Endothelial cell (in vitro differentiated cells): ENCODE results near the gene FHL3. TPM values are rescaled to one million over a fixed set of nuclear protein-coding genes. Genes with fewer than 3 reads are reported as not detected.

ENCODE experiments used
- DNase-seq: peaks from one replicate; pipeline ENCODE4 v3.0.0; 2021; ENCODE audit warnings: low spot score
- H3K27ac Mint-ChIP-seq: one replicate; pipeline ENCODE4 v1.8.0; 2021; ENCODE audit warnings: mixed read lengths, inconsistent platforms; ENCODE audit not compliant: unreplicated experiment
- H3K27me3 Mint-ChIP-seq: one replicate; pipeline ENCODE4 v1.8.0; 2021; ENCODE audit warnings: mild to moderate bottlenecking, moderate library complexity, mixed read lengths, inconsistent platforms; ENCODE audit not compliant: unreplicated experiment
- H3K36me3 Mint-ChIP-seq: one replicate; pipeline ENCODE4 v1.8.0; 2021; ENCODE audit warnings: mild to moderate bottlenecking, low read depth, mixed read lengths, inconsistent platforms; ENCODE audit not compliant: unreplicated experiment
- H3K4me1 Mint-ChIP-seq: one replicate; pipeline ENCODE4 v1.8.0; 2021; ENCODE audit warnings: mild to moderate bottlenecking, mixed read lengths, inconsistent platforms; ENCODE audit not compliant: unreplicated experiment
- H3K4me3 Mint-ChIP-seq: one replicate; pipeline ENCODE4 v1.8.0; 2021; ENCODE audit warnings: mild to moderate bottlenecking, mixed read lengths, inconsistent platforms; ENCODE audit not compliant: unreplicated experiment
- H3K9me3 Mint-ChIP-seq: one replicate; pipeline ENCODE4 v1.8.0; 2021; ENCODE audit warnings: mixed read lengths, inconsistent platforms; ENCODE audit not compliant: unreplicated experiment
- CTCF ChIP-seq: fragments of 200-600 bp; sonication (generic); IDR thresholded peaks from one replicate; pipeline ENCODE4 v1.5.0; 2021; ENCODE audit warnings: antibody characterized with exemption; ENCODE audit not compliant: unreplicated experiment
- long read RNA-seq: library from polyadenylated mRNA; unstranded; transcript quantifications from one replicate; pipeline ENCODE4 v2.0.0, GENCODE V29; 2020; ENCODE audit not compliant: unreplicated experiment
- total RNA-seq: library from RNA; stranded (reverse); fragmentation: NEBNext Ultra II Directional; extraction: Animal tissue kit (Norgen Biotek cat#: 25700); gene quantifications from one replicate; pipeline ENCODE4 v1.2.1, GENCODE V29; 2021; ENCODE audit not compliant: unreplicated experiment

FHL3 gene
- total RNA-seq = 142 TPM
- long read RNA-seq, transcript FHL3-203 (6 exons, 1,091 nt) = minor isoform, 21 of 148 reads
- long read RNA-seq, transcript FHL3-201 (6 exons, 1,647 nt) = major isoform, 98 of 148 reads
- long read RNA-seq, partial matches to known transcripts = 14 of 148 reads
- long read RNA-seq, other reads (novel, unspliced or antisense) = 9 of 148 reads

GRCh38 chr1:38005195-38006007 is at the start of gene FHL3:
TSS of gene FHL3 (minus strand) at chr1:38005514. CDS start at chr1:37999412, 6,102 bp downstream.
- Mint-ChIP-seq H3K4me3 (peak within 1 kb of the TSS; percentile 99), H3K27me3 (peaks cover 9% of the 10 kb centered on the region), H3K4me1 (peaks cover 55% of the 10 kb centered on the region), H3K27ac (peak within 1 kb of the TSS; percentile 81), H3K9me3 (no peaks in the 10 kb centered on the region), H3K36me3 (peaks cover 10% of the 10 kb centered on the region)
- no peak for TF ChIP-seq CTCF
- DNase-seq = peak; percentile 70

GRCh38 chr1:38053416-38054091 is 48.2 kb upstream of the FHL3 start:
- no peak for TF ChIP-seq CTCF
- H3K4me3 Mint-ChIP-seq = no peak overlapping the region
- H3K4me1 Mint-ChIP-seq = peaks cover 37% of the 10 kb centered on the region
- no peaks in the 10 kb centered on the region for H3K9me3 Mint-ChIP-seq
- no peaks in the 10 kb centered on the region for H3K36me3 Mint-ChIP-seq
- H3K27ac Mint-ChIP-seq = no peak overlapping the region
- DNase-seq = no peak
- peaks cover 9% of the 10 kb centered on the region for H3K27me3 Mint-ChIP-seq

GRCh38 chr1:38052750-38053415 is 47.6 kb upstream of the FHL3 start:
- no peak for TF ChIP-seq CTCF
- H3K36me3 Mint-ChIP-seq = no peaks in the 10 kb centered on the region
- H3K27ac Mint-ChIP-seq = peak overlapping the region; percentile 42
- peaks cover 37% of the 10 kb centered on the region for H3K4me1 Mint-ChIP-seq
- DNase-seq = no peak
- H3K4me3 Mint-ChIP-seq = no peak overlapping the region
- H3K9me3 Mint-ChIP-seq = no peaks in the 10 kb centered on the region
- peaks cover 9% of the 10 kb centered on the region for H3K27me3 Mint-ChIP-seq

GRCh38 chr1:38051079-38051543 is 45.8 kb upstream of the FHL3 start:
- no peaks in the 10 kb centered on the region for H3K9me3 Mint-ChIP-seq
- H3K27me3 Mint-ChIP-seq = peaks cover 9% of the 10 kb centered on the region
- no peak overlapping the region for H3K27ac Mint-ChIP-seq
- no peak for DNase-seq
- peaks cover 40% of the 10 kb centered on the region for H3K4me1 Mint-ChIP-seq
- TF ChIP-seq CTCF = no peak
- H3K4me3 Mint-ChIP-seq = no peak overlapping the region
- no peaks in the 10 kb centered on the region for H3K36me3 Mint-ChIP-seq
